PFSK-1 (cell line): ENCODE measurements around the gene IPO11.

Experiments
- POLR2AphosphoS5 ChIP-seq: IDR thresholded peaks from 2 replicates; pipeline ENCODE4 v1.6.1; 2012; ENCODE audit warnings: low read depth, mild to moderate bottlenecking, control low read depth, low read length, moderate library complexity
- SIN3A ChIP-seq: IDR thresholded peaks from 2 replicates; pipeline ENCODE4 v1.6.1; 2012; ENCODE audit warnings: mild to moderate bottlenecking, low read length, moderate library complexity, borderline replicate concordance; ENCODE audit not compliant: insufficient read depth
- TAF1 ChIP-seq: IDR thresholded peaks from 2 replicates; pipeline ENCODE4 v1.6.1; 2012; ENCODE audit warnings: low read length, control low read depth, borderline replicate concordance; ENCODE audit not compliant: insufficient read depth
- TF ChIP-seq, protein P1 (sequence below), 2 experiments: IDR thresholded peaks; 2 replicates each; pipeline versions ENCODE4 v1.6.1 to v1.8.0; 2011 to 2012; ENCODE audit warnings: low read depth in 2 of 2, low read length in 2 of 2, control low read depth in 1 of 2, inconsistent platforms in 1 of 2, mild to moderate bottlenecking in 1 of 2, moderate library complexity in 1 of 2; ENCODE audit not compliant: insufficient read depth in 1 of 2

DNA sequence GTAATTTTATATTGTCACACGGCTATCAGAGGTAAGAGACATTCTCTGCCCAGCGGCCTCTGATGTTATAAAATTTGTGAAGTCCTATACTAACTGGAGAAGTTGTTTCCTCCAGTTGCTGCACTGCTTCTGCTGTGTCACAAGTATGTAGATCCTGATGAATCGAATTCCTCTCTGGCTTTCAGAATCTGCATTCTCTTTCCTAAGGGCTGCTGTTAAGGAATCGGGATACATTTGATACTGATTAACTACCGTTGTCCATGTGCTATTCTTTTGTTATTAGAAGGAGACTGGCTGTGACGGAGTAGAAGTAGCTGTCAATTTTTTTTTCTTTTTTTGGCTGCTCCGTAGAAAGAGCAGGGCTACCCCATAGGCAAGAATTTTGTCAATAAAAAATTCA is 84.3 kb downstream of the IPO11 start:
- TF ChIP-seq POLR2AphosphoS5 (no peak), TAF1 (no peak), SIN3A (no peak)
- TF ChIP-seq, protein P1, sequence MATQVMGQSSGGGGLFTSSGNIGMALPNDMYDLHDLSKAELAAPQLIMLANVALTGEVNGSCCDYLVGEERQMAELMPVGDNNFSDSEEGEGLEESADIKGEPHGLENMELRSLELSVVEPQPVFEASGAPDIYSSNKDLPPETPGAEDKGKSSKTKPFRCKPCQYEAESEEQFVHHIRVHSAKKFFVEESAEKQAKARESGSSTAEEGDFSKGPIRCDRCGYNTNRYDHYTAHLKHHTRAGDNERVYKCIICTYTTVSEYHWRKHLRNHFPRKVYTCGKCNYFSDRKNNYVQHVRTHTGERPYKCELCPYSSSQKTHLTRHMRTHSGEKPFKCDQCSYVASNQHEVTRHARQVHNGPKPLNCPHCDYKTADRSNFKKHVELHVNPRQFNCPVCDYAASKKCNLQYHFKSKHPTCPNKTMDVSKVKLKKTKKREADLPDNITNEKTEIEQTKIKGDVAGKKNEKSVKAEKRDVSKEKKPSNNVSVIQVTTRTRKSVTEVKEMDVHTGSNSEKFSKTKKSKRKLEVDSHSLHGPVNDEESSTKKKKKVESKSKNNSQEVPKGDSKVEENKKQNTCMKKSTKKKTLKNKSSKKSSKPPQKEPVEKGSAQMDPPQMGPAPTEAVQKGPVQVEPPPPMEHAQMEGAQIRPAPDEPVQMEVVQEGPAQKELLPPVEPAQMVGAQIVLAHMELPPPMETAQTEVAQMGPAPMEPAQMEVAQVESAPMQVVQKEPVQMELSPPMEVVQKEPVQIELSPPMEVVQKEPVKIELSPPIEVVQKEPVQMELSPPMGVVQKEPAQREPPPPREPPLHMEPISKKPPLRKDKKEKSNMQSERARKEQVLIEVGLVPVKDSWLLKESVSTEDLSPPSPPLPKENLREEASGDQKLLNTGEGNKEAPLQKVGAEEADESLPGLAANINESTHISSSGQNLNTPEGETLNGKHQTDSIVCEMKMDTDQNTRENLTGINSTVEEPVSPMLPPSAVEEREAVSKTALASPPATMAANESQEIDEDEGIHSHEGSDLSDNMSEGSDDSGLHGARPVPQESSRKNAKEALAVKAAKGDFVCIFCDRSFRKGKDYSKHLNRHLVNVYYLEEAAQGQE (IDR thresholded peaks at IDR 0.05; ENCODE audit: insufficient read depth in 1 of 2, low read depth in 2 of 2, low read length in 2 of 2): no peak
